GM12878 (cell line): Measurements from ENCODE around the gene NFKBIB. TPM values are rescaled to one million over a fixed set of nuclear protein-coding genes. Genes with fewer than 3 reads are reported as not detected.
A peak's percentile ranks its signal among the peaks of the same experiment; 100 is the strongest.

ENCODE experiments used
- ATAC-seq: fragments of 200-7000 bp; cut with Tn5 transposase; 3 replicates; pipeline ENCODE4 v1.9.1; 2020; ENCODE audit warnings: mild to moderate bottlenecking, moderate library complexity
- BruUV-seq: library from RNA; stranded (reverse); fragments of 400-500 nt; replicated peaks from 2 replicates; lab custom pipeline; 2021; lab: Mats Ljungman, UMichigan
- CTCF ChIA-PET: fragments of 300-600 bp; sonication (Branson Sonifier 250); formaldehyde crosslinking; extraction: SDS; loops from one replicate; lab custom pipeline; 2021; ENCODE audit warnings: inconsistent platforms; lab: Yijun Ruan, JAX
- POLR2A ChIA-PET: fragments of 350-600 bp; formaldehyde crosslinking; extraction: SDS; loops from one replicate; lab custom pipeline; 2021; ENCODE audit warnings: inconsistent platforms; lab: Charles Lee
- RAD21 ChIA-PET: fragments of 300-600 bp; sonication (Branson Sonifier 250); formaldehyde crosslinking; loops from one replicate; lab custom pipeline; 2023; ENCODE audit warnings: antibody characterized with exemption; ENCODE audit not compliant: unreplicated experiment; lab: Charles Lee
- SMC1A ChIA-PET: fragments of 300-600 bp; sonication (Branson Sonifier 250); formaldehyde crosslinking; loops from one replicate; lab custom pipeline; 2023; ENCODE audit not compliant: unreplicated experiment, uncharacterized antibody; lab: Charles Lee
- DNase-seq: peaks from one replicate; pipeline ENCODE4 v3.0.0-alpha.2; 2011; ENCODE audit warnings: low read depth, low spot score
- FAIRE-seq: peaks from 3 replicates; lab custom pipeline; 2011; peaks lifted over from hg19 to GRCh38; lab: Jason Lieb, UNC
- H2AFZ ChIP-seq: 2 replicates; pipeline ENCODE4 v1.6.0; 2011; ENCODE audit warnings: low read depth, low read length, control low read depth; ENCODE audit not compliant: control insufficient read depth
- H3K27ac ChIP-seq: 2 replicates; pipeline ENCODE4 v1.5.1; 2011; ENCODE audit warnings: control low read depth; ENCODE audit not compliant: control insufficient read depth, insufficient read depth
- H3K27me3 ChIP-seq, 2 experiments: replicated peaks in 1 of 2; 2 replicates each; pipeline versions ENCODE4 v1.6.0 to v1.6.1; 2011; ENCODE audit warnings: low read length in 1 of 2; ENCODE audit not compliant: control insufficient read depth in 2 of 2, insufficient read depth in 2 of 2
- H3K36me3 ChIP-seq, 2 experiments: 2 replicates each; pipeline ENCODE4 v1.5.1; 2011; ENCODE audit warnings: low read length in 1 of 2; ENCODE audit not compliant: control insufficient read depth in 2 of 2, insufficient read depth in 2 of 2
- H3K4me1 ChIP-seq: 2 replicates; pipeline ENCODE4 v1.6.1; 2011; ENCODE audit warnings: mild to moderate bottlenecking, low read length, moderate library complexity, mixed read lengths; ENCODE audit not compliant: control insufficient read depth, insufficient read depth
- H3K4me2 ChIP-seq: 2 replicates; pipeline ENCODE4 v1.6.0; 2011; ENCODE audit warnings: control low read depth; ENCODE audit not compliant: control insufficient read depth, insufficient read depth
- H3K4me3 ChIP-seq: fragments of 200-600 bp; sonication (generic); 2 replicates; pipeline ENCODE4 v1.5.1; 2016
- H3K79me2 ChIP-seq: 2 replicates; pipeline ENCODE4 v1.6.0; 2011; ENCODE audit warnings: low read length; ENCODE audit not compliant: control insufficient read depth, insufficient read depth
- H3K9ac ChIP-seq: 2 replicates; pipeline ENCODE4 v1.8.0; 2011; ENCODE audit warnings: low read length, control low read depth, mixed read lengths; ENCODE audit not compliant: control insufficient read depth, insufficient read depth
- H3K9me3 ChIP-seq: replicated peaks from 3 replicates; pipeline ENCODE4 v1.5.1; 2011; ENCODE audit warnings: mild to moderate bottlenecking, low read length; ENCODE audit not compliant: control insufficient read depth, insufficient read depth
- H4K20me1 ChIP-seq: 2 replicates; pipeline ENCODE4 v1.6.0; 2011; ENCODE audit not compliant: control insufficient read depth, insufficient read depth
- BRCA1 ChIP-seq: IDR thresholded peaks from 2 replicates; pipeline ENCODE4 v1.6.1; 2011; ENCODE audit warnings: low read depth, low read length, improper control_type of control experiment
- CBX5 ChIP-seq: sonication (generic); IDR thresholded peaks from 2 replicates; pipeline ENCODE4 v1.6.1; 2016; ENCODE audit warnings: low read depth, moderate library complexity, mild to moderate bottlenecking, inconsistent platforms
- CHD1 ChIP-seq: IDR thresholded peaks from 2 replicates; pipeline ENCODE4 v1.6.1; 2012; ENCODE audit warnings: low read depth, low read length, improper control_type of control experiment
- CHD2 ChIP-seq: IDR thresholded peaks from 2 replicates; pipeline ENCODE4 v1.6.1; 2011; ENCODE audit warnings: low read depth, low read length, improper control_type of control experiment, borderline replicate concordance
- CHD4 ChIP-seq: fragments of 200-600 bp; sonication (generic); IDR thresholded peaks from 2 replicates; pipeline ENCODE4 v1.6.1; 2016; ENCODE audit warnings: mild to moderate bottlenecking
- CREB1 ChIP-seq: IDR thresholded peaks from 2 replicates; pipeline ENCODE4 v1.6.1; 2012; ENCODE audit warnings: low read depth, mild to moderate bottlenecking, inconsistent platforms
- IRF4 ChIP-seq: IDR thresholded peaks from 2 replicates; pipeline ENCODE4 v1.6.1; 2011; ENCODE audit warnings: low read depth, low read length
- KDM1A ChIP-seq: fragments of 200-600 bp; sonication (generic); IDR thresholded peaks from 2 replicates; pipeline ENCODE4 v1.6.1; 2016; ENCODE audit warnings: borderline replicate concordance
- MEF2B ChIP-seq: fragments of 450-650 bp; IDR thresholded peaks from 2 replicates; pipeline ENCODE4 v1.6.1; 2018; ENCODE audit warnings: mild to moderate bottlenecking, moderate library complexity; ENCODE audit not compliant: partially characterized antibody, poor library complexity, severe bottlenecking
- MXI1 ChIP-seq: fragments of 150-350 bp; IDR thresholded peaks from 2 replicates; pipeline ENCODE4 v1.6.1; 2011; ENCODE audit warnings: low read depth, mild to moderate bottlenecking, inconsistent platforms, low read length, improper control_type of control experiment
- MYC ChIP-seq: IDR thresholded peaks from 2 replicates; pipeline ENCODE4 v1.6.1; 2011; ENCODE audit warnings: mild to moderate bottlenecking, low read length, moderate library complexity, inconsistent platforms; ENCODE audit not compliant: insufficient read depth, insufficient replicate concordance, insufficient read length, severe bottlenecking
- PKNOX1 ChIP-seq: fragments of 450-650 bp; IDR thresholded peaks from 2 replicates; pipeline ENCODE4 v1.6.1; 2016; ENCODE audit warnings: mild to moderate bottlenecking
- PRDM15 ChIP-seq: fragments of 450-650 bp; formaldehyde crosslinking; IDR thresholded peaks from 2 replicates; pipeline ENCODE4 v1.4.0; 2020; ENCODE audit warnings: mild to moderate bottlenecking, moderate library complexity
- SP1 ChIP-seq: IDR thresholded peaks from one replicate; pipeline ENCODE4 v1.6.1; 2011; ENCODE audit warnings: low read depth, low read length
- SREBF2 ChIP-seq: IDR thresholded peaks from 2 replicates; pipeline ENCODE4 v1.6.1; 2012; ENCODE audit warnings: mild to moderate bottlenecking, low read length
- YBX1 ChIP-seq: fragments of 450-650 bp; IDR thresholded peaks from 2 replicates; pipeline ENCODE4 v1.6.1; 2016; ENCODE audit warnings: antibody characterized with exemption
- WGBS: methylation state at CpG from one replicate; pipeline ENCODE4 v1.1.6; 2016; ENCODE audit warnings: low lambda C conversion rate; ENCODE audit not compliant: insufficient replicate concordance, insufficient coverage; ENCODE audit errors: missing lambda C conversion rate; 5-methylcytosine and 5-hydroxymethylcytosine counted together
- in situ Hi-C: fragments of 300-500 bp; cut with MboI; formaldehyde crosslinking; loops from 9 replicates; pipeline ENCODE4 v1.14.3; 2018; ENCODE audit warnings: mixed read lengths
- intact Hi-C: fragments of 100-400 bp; cut with micrococcal nuclease; formaldehyde crosslinking; loops from one replicate; pipeline ENCODE4 v1.14.2; 2022; ENCODE audit not compliant: unreplicated experiment
- polyA plus RNA-seq, 11 experiments: library from polyadenylated mRNA; depleted of rRNA in 4 of 11; unstranded in 6 of 11; stranded (reverse) in 5 of 11; fragments of >200 nt; fragmentation: Nextera tagmentation in 4 of 11; fragmentation: Illumina TruSeq in 1 of 11; extraction: Ambion mirVana in 4 of 11; extraction: Trizol in 1 of 11; gene quantifications; 1 replicate in 1 of 11; 2 replicates in 10 of 11; pipeline versions ENCODE4 v1.2.1 to v1.2.3, GENCODE V29; 2011 to 2016; ENCODE audit warnings: inconsistent platforms in 2 of 11, missing spikeins in 2 of 11, low read depth in 1 of 11
- total RNA-seq, 4 experiments: library from RNA; depleted of rRNA in 3 of 4; stranded (reverse); fragments of >200 nt in 3 of 4; fragmentation: Illumina TruSeq in 1 of 4; extraction: Trizol in 1 of 4; gene quantifications; 2 replicates each; pipeline versions ENCODE4 v1.2.1 to v1.2.3, GENCODE V29; 2013 to 2021
- TF ChIP-seq, protein P1 (sequence below): IDR thresholded peaks from 2 replicates; pipeline ENCODE4 v1.6.1; 2011; ENCODE audit warnings: mild to moderate bottlenecking, low read depth, low read length, moderate library complexity; ENCODE audit not compliant: insufficient replicate concordance

Gene NFKBIB
- total and polyA plus RNA-seq, 10 of the 15 experiments (the other 5 are each of a cell fraction or from before 2014, with no cell fraction given): 1.2 to 60.9 (median 31.0) TPM

- TF ChIP-seq PRDM15 (CRISPR knock-in tag) (no peak), CBX5 (no peak), IRF4 (no peak), CREB1 (no peak), BRCA1 (no peak)
These were observed 32.5 kb upstream of the NFKBIB start (continued) for GRCh38 chr19:38867171-38867780.

DNA sequence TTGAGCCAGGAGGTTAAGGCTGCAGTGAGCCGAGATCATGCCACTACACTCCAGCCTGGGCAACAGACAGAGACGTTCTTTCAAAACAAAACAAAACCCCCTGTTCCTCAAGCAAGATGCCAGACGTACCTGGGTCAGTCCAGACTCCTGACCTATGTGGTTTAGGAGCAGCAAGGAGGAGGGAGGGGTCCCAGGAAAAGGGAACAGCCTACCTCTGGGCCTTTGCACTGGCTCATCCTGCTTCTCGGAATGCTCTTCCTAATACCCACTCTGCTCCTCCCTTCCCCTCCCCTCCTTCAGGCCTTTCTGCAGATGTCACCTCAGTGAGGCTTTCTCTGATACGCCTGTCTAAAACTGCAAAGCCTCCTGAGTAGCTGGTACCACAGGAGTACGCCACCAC lies 31.2 kb upstream of the NFKBIB start:
- ATAC-seq: no peak
- CTCF ChIA-PET: interaction anchor here (0.8 to 2.5 kb wide), 18 partner anchors 8 to 466 kb away, joined by 3 to 17 read pairs (median 6); partner anchors contain the start of genes ECH1, FAM98C, MRPS12 and RINL
- Histone ChIP-seq H3K9ac (no peak overlapping the region), H3K4me2 (peak overlapping the region; percentile 96), H4K20me1 (no peaks in the 10 kb centered on the region), H2AFZ (no peak overlapping the region), H3K36me3 (peaks cover 0 to 4% of the 10 kb centered on the region in 2 experiments; a peak in 1 of 4 replicates), H3K9me3 (no peaks in the 10 kb centered on the region), H3K27me3 (no peaks in the 10 kb centered on the region), H3K4me1 (peaks cover 32% of the 10 kb centered on the region), H3K4me3 (no peak overlapping the region), H3K27ac (no peak overlapping the region), H3K79me2 (no peaks in the 10 kb centered on the region)
- POLR2A ChIA-PET: interaction anchor here (0.6 to 9.7 kb wide), 10 partner anchors 8 to 1221 kb away, joined by 3 to 144 read pairs (median 11); partner anchors contain the start of genes ECH1, NFKBIB, PSMD8 and RINL
- no peak for DNase-seq
- RAD21 ChIA-PET: interaction anchor here (0.7 to 4.3 kb wide), 18 partner anchors 8 to 466 kb away, joined by 3 to 34 read pairs (median 6); partner anchors contain the start of genes ACTN4, ECH1, FAM98C and HNRNPL
- in situ Hi-C loops: loop anchor here (5.0 kb wide), 1 partner anchor 316 kb away; no protein-coding TSS in a partner anchor
- intact Hi-C loops: loop anchor here (5.0 kb wide), 1 partner anchor 64 kb away; the partner anchor contains the start of genes MRPS12 and SARS2
- BruUV-seq: TSS peak; percentile 73
- SMC1A ChIA-PET: interaction anchor here (0.8 to 4.6 kb wide), 15 partner anchors 8 to 466 kb away, joined by 3 to 39 read pairs (median 5); partner anchors contain the start of genes ECH1, FAM98C and RINL
- no peak for FAIRE-seq
- WGBS: 96% methylated on average over 6 of the region's 6 CpGs
- no peak for TF ChIP-seq MEF2B
- no peak for TF ChIP-seq SP1
- TF ChIP-seq MYC: no peak
- no peak for TF ChIP-seq CHD1
- TF ChIP-seq KDM1A: no peak
- TF ChIP-seq CHD4: no peak
- TF ChIP-seq PKNOX1: no peak
- TF ChIP-seq SREBF2: no peak
- no peak for TF ChIP-seq YBX1
- TF ChIP-seq, protein P1, sequence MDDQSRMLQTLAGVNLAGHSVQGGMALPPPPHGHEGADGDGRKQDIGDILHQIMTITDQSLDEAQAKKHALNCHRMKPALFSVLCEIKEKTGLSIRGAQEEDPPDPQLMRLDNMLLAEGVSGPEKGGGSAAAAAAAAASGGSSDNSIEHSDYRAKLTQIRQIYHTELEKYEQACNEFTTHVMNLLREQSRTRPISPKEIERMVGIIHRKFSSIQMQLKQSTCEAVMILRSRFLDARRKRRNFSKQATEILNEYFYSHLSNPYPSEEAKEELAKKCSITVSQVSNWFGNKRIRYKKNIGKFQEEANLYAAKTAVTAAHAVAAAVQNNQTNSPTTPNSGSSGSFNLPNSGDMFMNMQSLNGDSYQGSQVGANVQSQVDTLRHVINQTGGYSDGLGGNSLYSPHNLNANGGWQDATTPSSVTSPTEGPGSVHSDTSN: no peak
- TF ChIP-seq CHD2: no peak
- TF ChIP-seq MXI1: no peak
- TF ChIP-seq CBX5: no peak
